Skeletal muscle satellite cell (primary cell): ENCODE data around the gene PRR15L. TPM values are rescaled to one million over a fixed set of nuclear protein-coding genes. Genes with fewer than 3 reads are reported as not detected.
"Not testable (repeated sequence)": the region's sequence is repeated elsewhere in the genome, so short reads cannot be mapped to it uniquely, and the experiment has no call there.

Experiments used
- H3K27me3 ChIP-seq: 2 replicates; pipeline ENCODE4 v1.7.0; 2013; ENCODE audit warnings: low read length; ENCODE audit not compliant: control insufficient read depth, insufficient read depth
- H3K36me3 ChIP-seq: 2 replicates; pipeline ENCODE4 v1.7.0; 2013; ENCODE audit warnings: mild to moderate bottlenecking, control low read depth, low read length; ENCODE audit not compliant: insufficient read depth
- H3K4me1 ChIP-seq: 2 replicates; pipeline ENCODE4 v1.7.0; 2013; ENCODE audit warnings: low read length; ENCODE audit not compliant: control insufficient read depth, insufficient read depth
- H3K4me2 ChIP-seq: 2 replicates; pipeline ENCODE4 v1.7.0; 2013; ENCODE audit warnings: mild to moderate bottlenecking, low read length
- H3K4me3 ChIP-seq: 2 replicates; pipeline ENCODE4 v1.7.0; 2013; ENCODE audit warnings: low read length
- H3K9ac ChIP-seq: 2 replicates; pipeline ENCODE4 v1.7.0; 2013; ENCODE audit warnings: mild to moderate bottlenecking, low read depth, low read length, moderate library complexity
- H3K9me3 ChIP-seq: replicated peaks from 2 replicates; pipeline ENCODE4 v1.7.0; 2013; ENCODE audit warnings: mild to moderate bottlenecking, control low read depth, low read length
- total RNA-seq: library from RNA; depleted of rRNA; stranded (reverse); fragments of >200 nt; gene quantifications from 2 replicates; pipeline ENCODE4 v1.2.3, GENCODE V29; 2012; rRNA removed

Gene PRR15L
- total RNA-seq, result not detected in 2 replicates

GRCh38 chr17:47957591-47958490 lies at the start of gene PRR15L:
TSS of gene PRR15L (minus strand) at chr17:47957883. CDS start at chr17:47953234, 4,649 bp downstream.
- H3K36me3 ChIP-seq, result no peaks in the 10 kb centered on the region
- no peaks in the 10 kb centered on the region for H3K4me1 ChIP-seq
- peaks cover 32% of the 10 kb centered on the region for H3K27me3 ChIP-seq
- H3K4me2 ChIP-seq, result no peak within 1 kb of the TSS
- H3K9ac ChIP-seq, result no peak within 1 kb of the TSS
- no peak within 1 kb of the TSS for H3K4me3 ChIP-seq
- H3K9me3 ChIP-seq, result no peaks in the 10 kb centered on the region

GRCh38 chr17:48006936-48007709 lies 49.4 kb upstream of the PRR15L start:
- peaks cover 39% of the 10 kb centered on the region for H3K4me1 ChIP-seq

GRCh38 chr17:48004983-48005382 lies 47.3 kb upstream of the PRR15L start:
- Histone ChIP-seq H3K36me3 (no peaks in the 10 kb centered on the region), H3K4me3 (no peak overlapping the region), H3K9me3 (no peaks in the 10 kb centered on the region), H3K4me1 (peaks cover 36% of the 10 kb centered on the region), H3K27me3 (no peaks in the 10 kb centered on the region), H3K9ac (no peak overlapping the region), H3K4me2 (no peak overlapping the region)

More at GRCh38 chr17:48006936-48007709, 49.4 kb upstream of the PRR15L start:
- H3K4me2 ChIP-seq, result no peak overlapping the region
- no peak overlapping the region for H3K9ac ChIP-seq
- no peaks in the 10 kb centered on the region for H3K36me3 ChIP-seq
- H3K9me3 ChIP-seq, result no peaks in the 10 kb centered on the region
- H3K27me3 ChIP-seq, result no peaks in the 10 kb centered on the region
- H3K4me3 ChIP-seq, result no peak overlapping the region

GRCh38 chr17:48003417-48004151 lies 45.9 kb upstream of the PRR15L start:
- Histone ChIP-seq H3K9ac (no peak overlapping the region), H3K4me3 (no peak overlapping the region)

GRCh38 chr17:48002916-48003416 lies 45.3 kb upstream of the PRR15L start:
- no peaks in the 10 kb centered on the region for H3K27me3 ChIP-seq
- H3K4me1 ChIP-seq, result peaks cover 46% of the 10 kb centered on the region
- no peaks in the 10 kb centered on the region for H3K9me3 ChIP-seq
- no peaks in the 10 kb centered on the region for H3K36me3 ChIP-seq
- peak overlapping the region; percentile 6 for H3K4me3 ChIP-seq
- peak overlapping the region; percentile 29 for H3K4me2 ChIP-seq
- H3K9ac ChIP-seq, result peak overlapping the region; percentile 67

More at GRCh38 chr17:48003417-48004151, 45.9 kb upstream of the PRR15L start:
- H3K36me3 ChIP-seq, result no peaks in the 10 kb centered on the region
- no peaks in the 10 kb centered on the region for H3K9me3 ChIP-seq
- H3K4me1 ChIP-seq, result peaks cover 46% of the 10 kb centered on the region
- no peak overlapping the region for H3K4me2 ChIP-seq
- H3K27me3 ChIP-seq, result no peaks in the 10 kb centered on the region

GRCh38 chr17:48002266-48002915 lies 44.7 kb upstream of the PRR15L start:
- no peaks in the 10 kb centered on the region for H3K27me3 ChIP-seq
- peak overlapping the region; percentile 67 for H3K9ac ChIP-seq
- peak overlapping the region; percentile 29 for H3K4me2 ChIP-seq
- H3K36me3 ChIP-seq, result no peaks in the 10 kb centered on the region
- H3K4me1 ChIP-seq, result peaks cover 50% of the 10 kb centered on the region
- H3K4me3 ChIP-seq, result no peak overlapping the region
- H3K9me3 ChIP-seq, result no peaks in the 10 kb centered on the region

- H3K9me3 ChIP-seq, H3K36me3 ChIP-seq, H3K9ac ChIP-seq, H3K4me2 ChIP-seq, H3K27me3 ChIP-seq, H3K4me3 ChIP-seq: not testable (repeated sequence)
- H3K4me1 ChIP-seq, result peaks cover 50% of the 10 kb centered on the region
Observed at GRCh38 chr17:48001657-48002056, 44.0 kb upstream of the PRR15L start.

GRCh38 chr17:48001197-48001596 lies 43.5 kb upstream of the PRR15L start:
- Histone ChIP-seq H3K9ac (no peak overlapping the region), H3K4me1 (peaks cover 49% of the 10 kb centered on the region), H3K36me3 (no peaks in the 10 kb centered on the region)

GRCh38 chr17:47999582-47999981 lies 41.9 kb upstream of the PRR15L start:
- Histone ChIP-seq H3K27me3 (peaks cover 10% of the 10 kb centered on the region), H3K4me2 (peak overlapping the region; percentile 4), H3K9me3 (no peaks in the 10 kb centered on the region), H3K36me3 (no peaks in the 10 kb centered on the region), H3K4me3 (no peak overlapping the region), H3K4me1 (peaks cover 36% of the 10 kb centered on the region), H3K9ac (no peak overlapping the region)

More at GRCh38 chr17:48001197-48001596, 43.5 kb upstream of the PRR15L start:
- Histone ChIP-seq H3K27me3 (no peaks in the 10 kb centered on the region), H3K9me3 (no peaks in the 10 kb centered on the region), H3K4me2 (no peak overlapping the region), H3K4me3 (no peak overlapping the region)

- H3K4me3 ChIP-seq, result no peak overlapping the region
- H3K4me1 ChIP-seq, result peaks cover 29% of the 10 kb centered on the region
- H3K27me3 ChIP-seq, result peaks cover 14% of the 10 kb centered on the region
- H3K4me2 ChIP-seq, result no peak overlapping the region
- no peaks in the 10 kb centered on the region for H3K36me3 ChIP-seq
- no peak overlapping the region for H3K9ac ChIP-seq
- no peaks in the 10 kb centered on the region for H3K9me3 ChIP-seq
Observed at GRCh38 chr17:47998044-47998443, 40.4 kb upstream of the PRR15L start.
